Measurements from ENCODE around the gene GPR84.

GPR84 gene

DNA sequence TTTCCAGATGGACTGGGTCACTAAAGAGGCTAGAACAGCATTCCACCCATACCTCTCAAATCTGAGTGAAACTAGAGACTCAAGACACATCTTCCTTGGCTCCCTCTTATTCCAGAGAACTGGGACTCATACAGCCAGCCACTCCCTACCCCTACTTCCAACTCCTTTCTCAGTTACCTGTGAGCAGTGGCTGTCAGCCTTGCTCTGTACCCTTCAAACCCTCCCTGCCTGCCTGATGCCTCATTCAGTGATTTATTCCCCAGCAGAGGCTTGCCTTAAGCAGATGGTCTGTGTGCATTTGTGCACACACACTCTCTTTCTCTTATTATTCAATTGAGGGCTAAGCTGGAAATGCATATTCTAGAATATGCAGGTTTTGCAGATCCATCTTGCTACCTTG lies 14.6 kb downstream of the GPR84 start:
- Histone ChIP-seq H3K4me3 (ENCODE audit: low read length) (no peak overlapping the region), H3K36me3 (ENCODE audit: insufficient read depth, low read length) (peaks cover 59% of the 10 kb centered on the region), H3K4me1 (ENCODE audit: control insufficient read depth, insufficient read depth, low read length) (peaks cover 19% of the 10 kb centered on the region)

GRCh38 chr12:54349036-54349435 lies 15.2 kb downstream of the GPR84 start:
- Histone ChIP-seq H3K36me3 (ENCODE audit: insufficient read depth, low read length) (peaks cover 59% of the 10 kb centered on the region), H3K9me3 (replicated peaks; ENCODE audit: low read length) (no peaks in the 10 kb centered on the region), H3K4me2 (ENCODE audit: low read length) (no peak overlapping the region), H3K9ac (ENCODE audit: low read depth, low read length) (no peak overlapping the region), H3K4me3 (ENCODE audit: low read length) (no peak overlapping the region), H3K4me1 (ENCODE audit: control insufficient read depth, insufficient read depth, low read length) (peaks cover 19% of the 10 kb centered on the region), H3K27me3 (ENCODE audit: control insufficient read depth, insufficient read depth, low read length) (no peaks in the 10 kb centered on the region)

More for the DNA sequence above, 14.6 kb downstream of the GPR84 start:
- no peaks in the 10 kb centered on the region for H3K9me3 ChIP-seq (replicated peaks; ENCODE audit: low read length)
- no peaks in the 10 kb centered on the region for H3K27me3 ChIP-seq (ENCODE audit: control insufficient read depth, insufficient read depth, low read length)
- H3K4me2 ChIP-seq (ENCODE audit: low read length), result no peak overlapping the region
- no peak overlapping the region for H3K9ac ChIP-seq (ENCODE audit: low read depth, low read length)

DNA sequence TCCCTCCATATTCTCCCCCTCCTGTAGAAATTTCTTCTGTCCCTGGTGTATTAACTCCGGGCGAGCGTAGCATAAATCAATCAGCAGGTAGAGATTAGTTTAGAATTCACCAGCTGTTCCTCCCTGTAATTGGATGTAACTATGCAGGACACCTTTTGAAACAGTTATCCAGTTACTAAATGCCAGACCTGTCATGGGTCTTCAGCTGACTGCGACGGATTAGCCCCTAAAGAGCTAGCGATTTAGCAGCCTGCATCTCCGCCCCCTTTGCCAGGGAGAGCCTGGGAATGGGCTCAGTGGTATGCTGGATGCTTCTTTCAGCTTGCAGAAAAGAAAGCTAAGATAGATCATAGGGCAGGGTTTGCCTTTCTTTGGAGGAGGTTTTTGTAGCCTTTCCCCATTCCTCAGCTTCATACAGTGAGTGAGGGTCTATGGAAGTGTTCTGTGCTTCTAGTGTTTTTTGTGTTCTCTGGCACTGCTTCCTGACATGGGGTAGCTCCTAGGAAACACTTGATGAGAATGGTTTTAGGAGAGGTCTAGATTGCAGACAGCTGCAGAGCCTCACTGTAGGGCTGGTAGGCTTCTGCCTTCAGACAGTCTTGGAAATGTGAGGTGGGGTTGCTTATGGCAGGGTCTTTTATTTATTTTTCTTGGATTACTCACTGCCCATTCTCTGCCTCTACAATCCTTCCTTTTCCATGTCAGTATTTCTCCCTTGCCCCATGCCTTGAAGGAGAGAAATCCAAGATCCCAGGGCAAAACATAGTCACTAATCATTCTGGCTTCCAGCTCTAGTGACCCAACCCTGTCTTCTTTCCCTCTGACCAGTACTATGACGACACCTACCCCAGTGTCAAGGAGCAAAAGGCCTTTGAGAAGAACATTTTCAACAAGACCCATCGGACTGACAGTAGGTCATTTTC lies 22.6 kb downstream of the GPR84 start:
- Histone ChIP-seq H3K4me2 (ENCODE audit: low read length) (no peak overlapping the region), H3K27me3 (ENCODE audit: control insufficient read depth, insufficient read depth, low read length) (no peaks in the 10 kb centered on the region), H3K36me3 (ENCODE audit: insufficient read depth, low read length) (peaks cover 50% of the 10 kb centered on the region)

DNA sequence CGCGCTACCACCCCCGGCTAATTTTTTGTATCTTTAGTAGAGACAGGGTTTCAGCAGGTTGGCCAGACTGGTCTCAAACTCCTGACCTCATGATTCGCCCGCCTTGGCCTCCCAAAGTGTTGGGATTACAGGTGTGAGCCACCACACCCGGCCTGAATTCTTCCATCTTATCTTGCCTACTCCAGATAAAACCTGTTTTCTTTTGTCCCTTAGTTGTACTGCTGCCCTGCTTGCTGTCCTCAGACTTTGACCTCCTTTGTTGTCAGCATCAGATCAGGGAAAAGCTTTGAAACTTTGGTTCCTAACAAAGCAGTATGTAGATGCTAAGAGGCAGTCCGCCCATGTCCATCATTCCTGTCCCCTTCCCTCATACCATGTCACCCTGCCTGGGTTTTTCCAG lies 23.4 kb downstream of the GPR84 start:
- Histone ChIP-seq H3K4me3 (ENCODE audit: low read length) (no peak overlapping the region), H3K4me1 (ENCODE audit: control insufficient read depth, insufficient read depth, low read length) (peaks cover 17% of the 10 kb centered on the region), H3K9ac (ENCODE audit: low read depth, low read length) (no peak overlapping the region), H3K9me3 (replicated peaks; ENCODE audit: low read length) (no peaks in the 10 kb centered on the region), H3K27me3 (ENCODE audit: control insufficient read depth, insufficient read depth, low read length) (no peaks in the 10 kb centered on the region), H3K36me3 (ENCODE audit: insufficient read depth, low read length) (peaks cover 48% of the 10 kb centered on the region), H3K4me2 (ENCODE audit: low read length) (no peak overlapping the region)

More for the DNA sequence above, 22.6 kb downstream of the GPR84 start:
- Histone ChIP-seq H3K9me3 (replicated peaks; ENCODE audit: low read length) (no peaks in the 10 kb centered on the region), H3K4me3 (ENCODE audit: low read length) (no peak overlapping the region), H3K9ac (ENCODE audit: low read depth, low read length) (no peak overlapping the region), H3K4me1 (ENCODE audit: control insufficient read depth, insufficient read depth, low read length) (peaks cover 17% of the 10 kb centered on the region)

DNA sequence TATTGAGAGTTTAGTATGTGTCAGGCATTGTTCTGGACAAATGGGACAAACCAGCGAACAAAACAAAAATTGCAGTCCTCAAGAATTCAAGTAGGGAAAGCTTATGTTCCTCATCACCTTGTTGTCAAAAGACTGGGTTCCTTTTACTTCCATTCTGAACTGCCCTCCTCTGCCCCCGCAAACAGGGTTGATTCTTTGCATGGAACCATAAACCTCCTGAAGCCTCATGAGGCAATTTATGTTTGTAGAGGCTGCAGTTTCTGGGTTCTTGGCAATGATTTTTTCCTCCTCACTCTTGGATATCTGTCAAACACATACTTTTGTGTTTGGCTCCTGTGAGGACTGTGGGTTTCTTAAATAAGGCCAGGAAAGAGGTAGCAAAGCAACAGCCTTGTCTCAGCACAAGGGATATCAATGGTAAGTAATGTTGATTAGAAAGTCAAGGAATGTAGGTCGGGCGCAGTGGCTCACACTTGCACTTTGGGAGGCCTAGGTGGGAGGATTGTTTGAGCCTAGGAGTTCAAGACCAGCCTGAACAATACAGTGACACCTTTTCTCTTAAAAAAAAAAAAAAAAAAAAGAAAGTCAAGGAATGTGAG lies 25.5 kb downstream of the GPR84 start:
- Histone ChIP-seq H3K9ac (ENCODE audit: low read depth, low read length) (no peak overlapping the region), H3K4me1 (ENCODE audit: control insufficient read depth, insufficient read depth, low read length) (peaks cover 17% of the 10 kb centered on the region), H3K36me3 (ENCODE audit: insufficient read depth, low read length) (peaks cover 36% of the 10 kb centered on the region), H3K27me3 (ENCODE audit: control insufficient read depth, insufficient read depth, low read length) (no peaks in the 10 kb centered on the region), H3K4me2 (ENCODE audit: low read length) (no peak overlapping the region), H3K4me3 (ENCODE audit: low read length) (no peak overlapping the region), H3K9me3 (replicated peaks; ENCODE audit: low read length) (no peaks in the 10 kb centered on the region)

- H3K36me3 ChIP-seq (ENCODE audit: insufficient read depth, low read length), result peaks cover 28% of the 10 kb centered on the region
- no peaks in the 10 kb centered on the region for H3K27me3 ChIP-seq (ENCODE audit: control insufficient read depth, insufficient read depth, low read length)
- H3K9me3 ChIP-seq (replicated peaks; ENCODE audit: low read length), result no peaks in the 10 kb centered on the region
- H3K4me2 ChIP-seq (ENCODE audit: low read length), result no peak overlapping the region
- no peak overlapping the region for H3K9ac ChIP-seq (ENCODE audit: low read depth, low read length)
- no peak overlapping the region for H3K4me3 ChIP-seq (ENCODE audit: low read length)
- H3K4me1 ChIP-seq (ENCODE audit: control insufficient read depth, insufficient read depth, low read length), result peaks cover 17% of the 10 kb centered on the region
These were observed 26.2 kb downstream of the GPR84 start for GRCh38 chr12:54337854-54338650.

GRCh38 chr12:54337280-54337842 lies 26.9 kb downstream of the GPR84 start:
- H3K4me2 ChIP-seq (ENCODE audit: low read length), result no peak overlapping the region
- H3K9me3 ChIP-seq (replicated peaks; ENCODE audit: low read length), result no peaks in the 10 kb centered on the region
- peaks cover 22% of the 10 kb centered on the region for H3K36me3 ChIP-seq (ENCODE audit: insufficient read depth, low read length)
- no peak overlapping the region for H3K4me3 ChIP-seq (ENCODE audit: low read length)
- peaks cover 17% of the 10 kb centered on the region for H3K4me1 ChIP-seq (ENCODE audit: control insufficient read depth, insufficient read depth, low read length)
- no peaks in the 10 kb centered on the region for H3K27me3 ChIP-seq (ENCODE audit: control insufficient read depth, insufficient read depth, low read length)
- no peak overlapping the region for H3K9ac ChIP-seq (ENCODE audit: low read depth, low read length)

- Histone ChIP-seq H3K4me1 (ENCODE audit: control insufficient read depth, insufficient read depth, low read length) (peaks cover 42% of the 10 kb centered on the region), H3K4me2 (ENCODE audit: low read length) (no peak overlapping the region), H3K4me3 (ENCODE audit: low read length) (no peak overlapping the region), H3K27me3 (ENCODE audit: control insufficient read depth, insufficient read depth, low read length) (no peaks in the 10 kb centered on the region), H3K36me3 (ENCODE audit: insufficient read depth, low read length) (peaks cover 4% of the 10 kb centered on the region), H3K9ac (ENCODE audit: low read depth, low read length) (no peak overlapping the region), H3K9me3 (replicated peaks; ENCODE audit: low read length) (no peaks in the 10 kb centered on the region)
These were observed 30.8 kb downstream of the GPR84 start for GRCh38 chr12:54333420-54334034.

DNA sequence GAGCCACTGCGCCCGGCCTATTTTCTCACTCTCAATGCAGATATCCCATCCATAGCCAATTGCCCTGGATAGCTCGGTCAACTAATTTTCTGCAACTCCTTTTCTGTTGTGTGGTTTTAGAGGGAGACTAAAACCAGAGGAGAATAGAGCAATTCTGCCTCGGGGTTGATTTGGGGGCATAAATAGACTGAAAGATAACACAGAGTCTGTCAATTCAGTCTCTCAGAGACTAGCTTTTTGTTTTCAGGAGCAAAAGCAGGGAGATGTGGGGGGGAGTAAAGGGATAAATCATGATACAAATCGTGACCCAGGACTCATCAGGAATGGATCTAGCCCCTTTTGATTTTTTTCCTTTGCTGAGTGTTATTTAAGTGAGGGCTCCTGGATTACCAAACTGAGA lies 32.8 kb downstream of the GPR84 start:
- peaks cover 4% of the 10 kb centered on the region for H3K36me3 ChIP-seq (ENCODE audit: insufficient read depth, low read length)
- no peaks in the 10 kb centered on the region for H3K9me3 ChIP-seq (replicated peaks; ENCODE audit: low read length)
- no peak overlapping the region for H3K9ac ChIP-seq (ENCODE audit: low read depth, low read length)
- H3K4me1 ChIP-seq (ENCODE audit: control insufficient read depth, insufficient read depth, low read length), result peaks cover 38% of the 10 kb centered on the region
- H3K4me2 ChIP-seq (ENCODE audit: low read length), result no peak overlapping the region
- H3K27me3 ChIP-seq (ENCODE audit: control insufficient read depth, insufficient read depth, low read length), result no peaks in the 10 kb centered on the region
- no peak overlapping the region for H3K4me3 ChIP-seq (ENCODE audit: low read length)

GRCh38 chr12:54330442-54330841 lies 33.8 kb downstream of the GPR84 start:
- no peak overlapping the region for H3K4me3 ChIP-seq (ENCODE audit: low read length)
- H3K27me3 ChIP-seq (ENCODE audit: control insufficient read depth, insufficient read depth, low read length), result no peaks in the 10 kb centered on the region
- H3K9me3 ChIP-seq (replicated peaks; ENCODE audit: low read length), result no peaks in the 10 kb centered on the region
- peaks cover 41% of the 10 kb centered on the region for H3K4me1 ChIP-seq (ENCODE audit: control insufficient read depth, insufficient read depth, low read length)
- peak overlapping the region; percentile 7 for H3K4me2 ChIP-seq (ENCODE audit: low read length)
- peak overlapping the region; percentile 16 for H3K9ac ChIP-seq (ENCODE audit: low read depth, low read length)
- peaks cover 4% of the 10 kb centered on the region for H3K36me3 ChIP-seq (ENCODE audit: insufficient read depth, low read length)

DNA sequence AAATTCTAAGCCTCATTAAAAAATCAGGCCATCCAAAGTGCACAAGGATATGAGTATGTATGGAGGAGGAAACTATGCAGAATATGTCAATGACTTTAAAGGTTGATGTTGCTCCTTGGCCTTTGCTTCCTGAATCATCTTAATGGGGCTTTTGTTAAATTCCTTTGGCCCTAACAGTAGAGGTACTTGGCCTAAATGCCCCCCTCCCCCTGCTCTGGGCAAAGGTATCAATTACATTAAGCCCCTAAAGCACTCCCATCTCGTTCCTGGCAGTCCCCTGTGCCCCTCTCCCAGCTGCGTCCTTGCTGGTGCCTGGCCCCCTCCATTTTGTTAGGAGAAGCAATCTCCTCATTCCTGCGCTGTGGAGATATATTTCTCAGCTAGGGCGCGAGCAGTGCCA lies 34.5 kb downstream of the GPR84 start:
- Histone ChIP-seq H3K9ac (ENCODE audit: low read depth, low read length) (peak overlapping the region; percentile 16), H3K4me2 (ENCODE audit: low read length) (peak overlapping the region; percentile 42), H3K4me3 (ENCODE audit: low read length) (no peak overlapping the region), H3K27me3 (ENCODE audit: control insufficient read depth, insufficient read depth, low read length) (no peaks in the 10 kb centered on the region), H3K36me3 (ENCODE audit: insufficient read depth, low read length) (peaks cover 4% of the 10 kb centered on the region), H3K9me3 (replicated peaks; ENCODE audit: low read length) (no peaks in the 10 kb centered on the region), H3K4me1 (ENCODE audit: control insufficient read depth, insufficient read depth, low read length) (peaks cover 41% of the 10 kb centered on the region)

Measured in skeletal muscle satellite cell (primary cell).